ENCODE measurements around the gene ZDHHC7.

The ZDHHC7 gene

GRCh38 chr16:85045641-85046471 lies 34.5 kb upstream of the ZDHHC7 start:
- Histone ChIP-seq H3K4me2 (ENCODE audit: low read length) (no peak overlapping the region), H3K9me3 (ENCODE audit: insufficient read depth, low read length) (no peaks in the 10 kb centered on the region), H2AFZ (ENCODE audit: low read depth, low read length) (no peak overlapping the region), H3K27ac (ENCODE audit: low read length) (no peak overlapping the region), H3K79me2 (ENCODE audit: low read length) (no peaks in the 10 kb centered on the region), H3K4me3 (ENCODE audit: low read length) (no peak overlapping the region), H3K36me3 (replicated peaks; ENCODE audit: low read depth, low read length) (no peaks in the 10 kb centered on the region), H3K27me3 (ENCODE audit: low read depth, low read length) (peaks cover 51% of the 10 kb centered on the region), H4K20me1 (ENCODE audit: insufficient read depth, low read length) (no peaks in the 10 kb centered on the region), H3K4me1 (ENCODE audit: low read length) (no peaks in the 10 kb centered on the region), H3K9ac (ENCODE audit: low read length) (no peak overlapping the region)
- TF ChIP-seq EZH2phosphoT487 (IDR thresholded peaks at IDR 0.05; ENCODE audit: low read depth) (no peak), CTCF (IDR thresholded peaks at IDR 0.05; ENCODE audit: low read depth, low read length) (no peak)

- Histone ChIP-seq H3K4me3 (ENCODE audit: low read length) (no peak overlapping the region), H3K4me2 (ENCODE audit: low read length) (no peak overlapping the region), H3K4me1 (ENCODE audit: low read length) (no peaks in the 10 kb centered on the region), H3K27ac (ENCODE audit: low read length) (no peak overlapping the region), H3K9ac (ENCODE audit: low read length) (no peak overlapping the region), H2AFZ (ENCODE audit: low read depth, low read length) (no peak overlapping the region), H3K36me3 (replicated peaks; ENCODE audit: low read depth, low read length) (no peaks in the 10 kb centered on the region), H3K79me2 (ENCODE audit: low read length) (no peaks in the 10 kb centered on the region), H3K9me3 (ENCODE audit: insufficient read depth, low read length) (no peaks in the 10 kb centered on the region), H4K20me1 (ENCODE audit: insufficient read depth, low read length) (no peaks in the 10 kb centered on the region), H3K27me3 (ENCODE audit: low read depth, low read length) (peaks cover 48% of the 10 kb centered on the region)
- TF ChIP-seq CTCF (IDR thresholded peaks at IDR 0.05; ENCODE audit: low read depth, low read length) (no peak), EZH2phosphoT487 (IDR thresholded peaks at IDR 0.05; ENCODE audit: low read depth) (no peak)
Observed at GRCh38 chr16:85045077-85045476, 33.7 kb upstream of the ZDHHC7 start.

DNA sequence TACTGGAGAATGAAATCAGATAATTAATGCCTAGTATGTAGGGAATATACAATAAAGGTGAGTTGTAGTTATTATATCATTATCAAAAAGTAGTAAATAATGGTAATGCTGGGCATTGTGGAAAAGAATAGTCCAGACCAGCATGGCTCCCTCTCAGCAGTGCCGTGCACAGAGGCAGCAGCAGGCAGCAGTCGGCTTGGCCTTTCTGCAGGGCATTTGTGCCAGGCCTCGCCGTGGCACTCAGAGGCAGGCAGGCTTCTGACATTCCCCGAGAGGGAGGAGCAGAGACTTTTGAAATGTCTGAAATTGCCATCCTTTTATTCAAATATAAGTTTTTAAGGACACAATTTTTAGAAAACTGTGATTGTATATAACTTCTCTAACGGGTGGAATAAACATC lies 31.3 kb upstream of the ZDHHC7 start:
- H3K4me2 ChIP-seq (ENCODE audit: low read length) = no peak overlapping the region
- no peaks in the 10 kb centered on the region for H3K79me2 ChIP-seq (ENCODE audit: low read length)
- H4K20me1 ChIP-seq (ENCODE audit: insufficient read depth, low read length) = no peaks in the 10 kb centered on the region
- H3K4me3 ChIP-seq (ENCODE audit: low read length) = no peak overlapping the region
- H2AFZ ChIP-seq (ENCODE audit: low read depth, low read length) = no peak overlapping the region
- no peaks in the 10 kb centered on the region for H3K9me3 ChIP-seq (ENCODE audit: insufficient read depth, low read length)
- H3K27ac ChIP-seq (ENCODE audit: low read length) = no peak overlapping the region
- H3K36me3 ChIP-seq (replicated peaks; ENCODE audit: low read depth, low read length) = no peaks in the 10 kb centered on the region
- H3K27me3 ChIP-seq (ENCODE audit: low read depth, low read length) = peaks cover 36% of the 10 kb centered on the region
- H3K9ac ChIP-seq (ENCODE audit: low read length) = no peak overlapping the region
- no peaks in the 10 kb centered on the region for H3K4me1 ChIP-seq (ENCODE audit: low read length)
- TF ChIP-seq CTCF (IDR thresholded peaks at IDR 0.05; ENCODE audit: low read depth, low read length) = no peak
- TF ChIP-seq EZH2phosphoT487 (IDR thresholded peaks at IDR 0.05; ENCODE audit: low read depth) = no peak

DNA sequence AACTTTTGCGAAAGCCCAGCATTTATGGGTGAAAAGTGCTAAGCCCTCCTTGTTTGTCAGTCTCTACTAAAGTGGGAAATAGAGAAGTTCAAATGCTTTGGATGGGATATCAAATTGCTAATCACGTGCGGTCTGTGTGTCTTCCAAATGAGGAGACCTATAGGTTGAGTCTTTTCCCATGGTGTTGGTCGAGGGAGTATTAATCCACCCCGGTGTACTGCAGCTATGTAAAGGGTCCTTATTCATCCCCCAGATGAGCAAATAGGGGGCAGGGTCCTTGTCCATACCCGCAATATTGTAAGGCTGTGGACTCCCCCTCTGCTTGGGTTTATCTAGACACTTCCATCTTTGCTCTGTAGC lies 30.8 kb upstream of the ZDHHC7 start:
- Histone ChIP-seq H3K4me1 (ENCODE audit: low read length) (no peaks in the 10 kb centered on the region), H4K20me1 (ENCODE audit: insufficient read depth, low read length) (no peaks in the 10 kb centered on the region), H3K9ac (ENCODE audit: low read length) (no peak overlapping the region), H3K4me2 (ENCODE audit: low read length) (no peak overlapping the region), H3K27ac (ENCODE audit: low read length) (no peak overlapping the region), H3K4me3 (ENCODE audit: low read length) (no peak overlapping the region), H2AFZ (ENCODE audit: low read depth, low read length) (no peak overlapping the region), H3K79me2 (ENCODE audit: low read length) (no peaks in the 10 kb centered on the region), H3K36me3 (replicated peaks; ENCODE audit: low read depth, low read length) (no peaks in the 10 kb centered on the region), H3K27me3 (ENCODE audit: low read depth, low read length) (peaks cover 31% of the 10 kb centered on the region), H3K9me3 (ENCODE audit: insufficient read depth, low read length) (no peaks in the 10 kb centered on the region)
- no peak for TF ChIP-seq CTCF (IDR thresholded peaks at IDR 0.05; ENCODE audit: low read depth, low read length)
- TF ChIP-seq EZH2phosphoT487 (IDR thresholded peaks at IDR 0.05; ENCODE audit: low read depth) = no peak
